ENCODE measurements around the gene ETS1.

The ETS1 gene, protein sequence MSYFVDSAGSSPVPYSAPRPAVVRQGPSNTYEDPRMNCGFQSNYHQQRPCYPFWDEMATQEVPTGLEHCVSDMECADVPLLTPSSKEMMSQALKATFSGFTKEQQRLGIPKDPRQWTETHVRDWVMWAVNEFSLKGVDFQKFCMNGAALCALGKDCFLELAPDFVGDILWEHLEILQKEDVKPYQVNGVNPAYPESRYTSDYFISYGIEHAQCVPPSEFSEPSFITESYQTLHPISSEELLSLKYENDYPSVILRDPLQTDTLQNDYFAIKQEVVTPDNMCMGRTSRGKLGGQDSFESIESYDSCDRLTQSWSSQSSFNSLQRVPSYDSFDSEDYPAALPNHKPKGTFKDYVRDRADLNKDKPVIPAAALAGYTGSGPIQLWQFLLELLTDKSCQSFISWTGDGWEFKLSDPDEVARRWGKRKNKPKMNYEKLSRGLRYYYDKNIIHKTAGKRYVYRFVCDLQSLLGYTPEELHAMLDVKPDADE

DNA sequence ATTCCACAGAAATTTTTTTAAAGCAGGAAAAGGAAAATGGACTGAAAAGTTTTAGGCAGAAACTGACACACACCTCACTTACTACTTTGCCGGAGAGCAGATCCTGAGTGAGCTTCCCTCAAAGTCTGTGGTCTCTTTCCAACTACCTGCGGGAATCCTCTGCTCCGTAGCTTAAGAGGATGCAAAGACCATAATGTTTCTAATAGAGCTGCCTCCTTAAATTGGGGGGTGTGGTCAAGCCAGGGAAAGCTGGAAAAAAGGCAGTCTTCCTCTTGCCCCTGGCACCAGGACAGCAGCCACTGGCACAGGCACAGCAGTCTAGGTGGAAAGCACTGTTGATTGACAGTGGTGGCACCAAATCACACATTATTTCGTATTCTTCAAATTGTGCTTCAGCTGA lies at the start of gene ETS1:
TSS of gene ETS1 (minus strand) at position 144 of the 400 bp plus-strand sequence. CDS start 14,428 bp downstream, outside the sequence.
- DNase-seq: no peak

DNA sequence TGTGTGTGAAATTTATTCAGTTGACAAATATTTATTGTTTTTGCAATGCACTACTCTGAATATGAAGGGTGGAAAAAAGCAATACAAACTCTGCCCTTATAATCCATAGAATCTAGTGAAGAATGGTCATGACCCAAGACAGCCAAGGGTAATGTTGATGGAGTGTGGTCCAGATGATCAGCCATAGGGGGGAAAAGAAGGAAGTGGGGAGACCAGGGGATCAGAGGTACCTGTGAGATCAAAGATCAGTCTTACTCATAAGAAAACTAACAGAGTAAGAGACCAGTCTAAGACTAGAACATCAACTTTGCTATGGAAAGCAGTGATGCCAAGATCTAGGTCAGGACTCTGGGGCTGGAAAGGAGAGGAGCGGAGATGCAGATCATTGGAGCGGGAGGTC lies 47.0 kb upstream of the ETS1 start:
- no peak for DNase-seq

DNA sequence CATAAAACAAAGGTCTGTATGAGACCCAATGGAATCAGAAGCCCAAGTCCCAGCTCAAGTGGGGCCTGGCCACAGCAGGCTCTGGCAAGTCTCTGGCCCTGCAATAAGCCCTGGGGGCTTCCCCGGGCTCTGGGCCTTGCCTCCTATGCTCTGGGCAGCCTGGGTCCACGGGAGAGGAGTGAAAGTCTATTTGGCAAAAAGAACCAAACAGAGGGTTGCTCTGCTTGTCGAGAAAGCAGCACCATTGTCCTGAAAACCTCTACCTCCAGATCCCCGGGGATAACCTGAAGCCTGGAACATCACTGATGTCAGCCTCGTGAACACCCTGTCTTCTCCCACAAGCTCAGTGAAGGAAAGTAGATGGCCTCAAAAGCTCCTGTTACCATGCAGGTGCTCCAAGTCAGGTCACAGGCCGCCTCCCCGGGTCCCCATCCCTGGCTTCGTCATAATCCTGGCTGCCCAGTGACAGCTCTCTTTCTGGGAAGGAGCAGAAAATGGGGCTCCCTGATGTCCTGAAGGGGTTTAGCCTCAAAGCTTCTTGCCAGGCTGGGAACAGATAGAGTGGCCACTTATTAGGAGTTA lies 46.1 kb upstream of the ETS1 start:
- no peak for DNase-seq

DNA sequence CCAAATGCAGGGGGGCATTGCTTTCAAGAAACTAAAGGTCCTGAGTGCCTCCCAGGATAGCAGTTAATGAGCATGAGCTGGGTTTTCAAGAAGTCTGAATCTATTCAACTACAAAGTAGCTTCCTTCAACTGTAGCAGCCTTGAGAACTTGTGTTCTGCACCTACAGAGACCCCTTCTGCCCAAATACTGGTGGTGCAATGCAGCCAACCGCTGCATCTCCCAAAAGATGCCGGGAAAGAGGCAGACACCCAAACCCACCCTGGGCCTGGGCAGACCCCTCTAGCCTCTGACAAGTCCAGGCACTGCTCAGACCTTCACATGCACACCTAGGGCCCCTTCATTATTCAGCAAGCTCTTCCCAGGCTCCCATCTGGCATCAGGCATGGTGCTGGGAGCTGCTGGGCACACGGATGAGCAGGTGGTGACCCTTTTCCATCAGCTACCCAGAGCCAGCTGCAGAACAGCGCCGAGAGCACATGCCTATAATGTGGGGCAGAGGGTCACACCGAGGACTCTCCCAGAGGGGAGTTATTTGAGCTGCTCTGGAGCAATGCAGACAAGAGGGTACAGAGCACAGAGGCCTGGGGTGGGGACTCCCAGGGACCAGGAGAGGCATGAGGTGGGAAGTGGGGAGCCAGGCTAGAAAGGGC lies 44.9 kb upstream of the ETS1 start:
- DNase-seq: peak; percentile 33

DNA sequence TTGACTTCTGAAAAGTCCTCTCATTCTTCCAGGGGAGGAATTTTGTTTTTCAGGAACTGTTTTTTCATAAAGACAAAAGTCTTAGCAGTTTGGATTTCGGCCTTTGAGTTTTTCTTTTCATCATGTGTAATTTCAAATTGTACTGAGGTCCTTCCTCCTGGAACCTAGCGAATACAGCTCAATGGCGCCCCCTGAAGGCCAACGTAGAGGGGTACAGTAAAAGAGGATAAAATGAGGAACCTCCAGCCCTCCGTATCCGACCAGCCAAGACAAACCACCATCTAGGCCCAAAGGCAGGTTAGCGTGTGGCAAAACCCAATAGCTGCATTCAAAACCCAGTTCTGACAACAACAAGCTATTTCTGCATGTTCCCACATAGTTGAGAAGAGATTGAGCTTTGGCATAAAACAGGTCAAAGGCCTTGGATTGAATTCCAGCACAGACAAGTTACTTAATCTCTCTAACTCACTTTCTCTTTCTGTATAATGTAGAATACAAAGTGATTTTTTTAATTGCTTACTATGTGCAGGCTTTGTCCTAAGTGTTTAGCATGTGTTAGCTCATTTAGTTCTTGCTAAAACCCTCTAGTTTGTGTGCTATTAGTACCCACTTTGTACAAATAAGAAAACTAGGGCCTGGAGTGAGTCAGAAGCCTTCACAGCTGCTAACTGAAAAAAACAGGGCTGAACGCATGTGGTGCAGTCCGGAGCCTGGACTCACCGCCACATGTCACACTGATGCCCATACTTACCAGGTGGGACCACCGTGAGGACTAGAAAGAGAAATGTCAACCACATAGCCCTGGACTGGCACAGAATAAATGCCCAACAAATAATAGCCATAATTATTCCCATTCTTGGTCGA lies 43.2 kb upstream of the ETS1 start:
- DNase-seq: peak; percentile 80

DNA sequence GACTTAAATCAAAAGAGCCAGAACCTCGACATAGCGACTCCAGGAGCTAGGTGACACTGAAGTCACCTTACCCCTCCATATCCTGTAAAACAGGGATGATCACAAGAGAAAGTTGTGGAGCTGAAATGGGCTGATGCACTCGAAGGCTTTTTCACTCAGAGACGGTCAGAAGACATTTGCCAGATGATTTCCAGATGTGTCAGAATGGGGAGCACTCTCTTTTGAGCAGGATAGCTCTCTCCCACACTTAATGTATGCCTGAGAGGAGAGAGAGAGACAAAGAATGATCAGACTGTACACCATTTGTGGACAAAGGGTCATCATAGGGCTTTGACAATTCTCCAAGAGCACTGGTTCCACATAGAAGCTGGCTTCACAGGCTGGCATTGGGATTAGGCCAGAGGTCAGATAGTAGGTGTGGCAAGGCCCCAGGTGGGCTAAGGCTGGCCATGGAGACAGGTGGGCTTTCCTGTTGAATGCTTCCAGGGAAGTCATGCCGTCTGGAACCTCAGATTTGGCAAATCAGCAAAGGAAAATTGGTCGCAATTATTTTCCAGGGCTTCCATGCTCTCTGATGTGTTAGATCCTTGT lies 42.3 kb upstream of the ETS1 start:
- no peak for DNase-seq

DNA sequence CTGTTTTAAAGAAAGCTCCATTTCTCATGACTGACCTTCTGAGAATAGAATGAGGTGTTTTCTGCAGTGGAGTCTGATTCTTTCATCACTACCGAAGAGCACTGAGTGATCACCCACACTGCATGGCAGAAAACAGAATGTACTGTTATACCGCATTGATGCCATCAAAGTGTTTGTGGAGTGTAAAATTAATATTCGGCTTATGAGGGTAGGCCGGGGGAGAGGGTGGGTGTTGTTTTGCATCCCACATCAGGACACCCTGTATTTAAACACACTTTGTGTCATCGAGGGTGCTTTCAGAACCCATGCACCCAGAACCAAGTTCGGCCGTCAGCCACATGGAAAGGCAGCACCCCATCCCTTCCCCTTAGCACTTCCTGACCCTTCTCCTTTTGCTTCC lies 41.3 kb upstream of the ETS1 start:
- DNase-seq: no peak

DNA sequence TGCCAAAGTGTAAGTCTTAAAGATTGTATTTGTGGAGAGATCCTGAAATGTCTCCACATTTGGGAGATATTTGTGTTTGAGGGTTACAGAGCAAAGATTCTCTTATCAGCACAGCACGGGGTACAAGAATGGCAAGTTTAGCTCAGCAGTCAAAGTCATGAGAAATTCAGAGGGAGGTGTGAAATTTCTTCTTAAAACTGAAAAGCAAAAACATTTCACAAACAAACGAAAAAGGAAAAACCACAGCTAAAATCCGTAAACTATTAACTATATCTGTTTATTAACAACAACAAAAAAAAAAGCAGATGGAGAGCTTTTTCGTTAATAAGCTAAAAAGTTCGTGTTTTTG lies 40.9 kb upstream of the ETS1 start:
- no peak for DNase-seq

DNA sequence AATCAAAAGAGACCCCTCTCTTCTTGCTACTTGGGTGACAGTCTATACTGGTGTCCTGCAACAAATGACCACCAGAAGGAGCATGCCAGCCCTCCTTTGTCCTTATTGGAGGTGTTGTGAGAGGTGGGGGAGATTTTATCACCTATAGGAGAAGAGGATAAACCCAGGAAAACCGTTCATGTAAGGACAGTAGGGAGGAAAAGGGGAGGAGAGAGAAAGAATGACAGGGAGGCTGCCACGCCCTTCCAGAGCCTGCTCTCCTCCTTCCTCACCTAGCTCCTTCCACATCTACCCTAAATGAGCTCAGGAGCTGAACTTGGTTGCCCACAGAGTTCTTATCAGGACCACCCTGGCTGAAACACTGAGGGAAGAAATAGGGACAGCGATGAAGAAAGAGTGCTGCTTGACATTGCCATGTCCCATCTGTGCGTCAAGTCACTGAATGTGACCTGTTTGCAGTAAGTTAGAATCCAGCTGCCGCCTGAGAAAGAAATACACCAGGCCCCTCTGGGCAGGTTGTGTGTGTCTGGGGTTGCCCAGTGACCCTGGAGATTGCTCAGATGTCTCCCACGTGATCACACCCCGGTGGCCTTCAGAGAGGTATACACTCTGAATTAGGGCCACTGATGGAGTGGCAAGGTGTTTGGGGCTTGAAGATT lies 40.4 kb upstream of the ETS1 start:
- DNase-seq: no peak

DNA sequence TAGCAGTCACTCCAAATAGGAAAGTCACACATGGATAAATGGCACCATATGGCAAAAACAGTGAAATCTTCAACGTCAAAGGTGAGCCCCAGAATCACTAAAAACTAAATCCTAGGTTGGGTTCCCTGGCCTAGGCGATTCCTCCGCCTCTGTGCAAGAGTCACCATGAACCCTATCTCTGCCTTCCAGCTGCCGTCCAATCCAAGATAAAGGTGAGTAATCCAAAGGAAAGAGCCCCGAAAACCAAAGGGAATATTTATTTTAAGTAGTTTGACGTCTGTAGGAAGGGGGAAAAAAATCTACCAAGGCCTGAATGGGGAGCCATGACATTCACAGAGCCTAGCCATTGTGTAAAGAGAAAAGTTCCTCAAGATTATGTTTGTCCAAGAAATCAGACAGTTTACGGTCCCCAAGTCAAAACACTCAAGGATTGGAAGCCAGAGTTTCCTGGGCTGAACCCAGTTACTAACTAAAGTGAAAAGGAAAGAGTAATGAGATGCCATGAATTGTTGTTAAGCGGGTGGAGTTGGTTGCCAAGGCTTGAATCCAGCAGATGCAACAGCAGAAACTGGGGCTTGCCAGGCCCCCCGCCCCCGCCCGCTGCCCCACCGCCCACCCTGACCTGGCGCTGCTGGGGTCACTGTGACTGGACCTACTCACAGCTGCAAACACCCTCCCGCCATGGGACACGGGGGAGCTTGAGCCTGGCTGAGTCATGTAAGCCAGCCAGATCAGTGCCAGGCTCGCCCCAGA lies 39.7 kb upstream of the ETS1 start:
- DNase-seq: no peak

DNA sequence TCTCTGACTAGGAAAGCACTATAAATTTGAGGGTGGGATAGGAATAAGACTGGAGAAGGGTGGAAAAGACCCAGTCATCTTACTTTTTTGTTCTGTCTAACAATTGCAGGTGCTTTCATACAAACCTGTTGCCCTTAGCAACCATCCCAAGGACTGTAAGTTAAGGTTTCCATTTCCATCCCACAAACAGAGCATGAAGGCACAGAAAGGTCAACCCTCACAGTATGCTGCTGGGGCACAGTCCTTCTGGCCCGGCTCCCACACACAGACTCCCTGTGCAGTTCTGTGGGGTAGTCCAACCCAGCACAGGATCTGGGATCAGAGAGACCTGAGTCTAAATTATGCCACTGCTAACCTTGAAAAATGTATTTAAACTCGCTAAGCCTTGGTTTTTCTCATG lies 38.4 kb upstream of the ETS1 start:
- no peak for DNase-seq

DNA sequence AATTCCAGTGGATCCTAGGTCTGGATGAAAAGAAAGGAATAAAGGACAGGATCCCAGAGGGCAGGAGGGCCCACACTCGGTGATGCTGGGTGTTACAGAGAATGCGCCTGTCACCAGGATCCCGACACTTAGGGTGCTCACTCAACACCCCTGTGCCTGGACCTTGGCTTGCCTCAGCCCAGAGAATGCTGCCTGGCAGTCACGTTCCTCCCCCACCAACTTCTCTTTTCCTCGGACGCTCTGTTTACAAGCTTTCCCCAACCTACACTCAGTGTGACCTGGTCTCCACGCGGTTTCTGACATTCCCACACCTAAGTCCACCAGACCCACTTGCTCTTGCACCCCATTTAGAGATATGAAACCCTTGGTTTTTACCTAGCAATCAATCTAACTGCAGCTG lies 38.0 kb upstream of the ETS1 start:
- DNase-seq: no peak

DNA sequence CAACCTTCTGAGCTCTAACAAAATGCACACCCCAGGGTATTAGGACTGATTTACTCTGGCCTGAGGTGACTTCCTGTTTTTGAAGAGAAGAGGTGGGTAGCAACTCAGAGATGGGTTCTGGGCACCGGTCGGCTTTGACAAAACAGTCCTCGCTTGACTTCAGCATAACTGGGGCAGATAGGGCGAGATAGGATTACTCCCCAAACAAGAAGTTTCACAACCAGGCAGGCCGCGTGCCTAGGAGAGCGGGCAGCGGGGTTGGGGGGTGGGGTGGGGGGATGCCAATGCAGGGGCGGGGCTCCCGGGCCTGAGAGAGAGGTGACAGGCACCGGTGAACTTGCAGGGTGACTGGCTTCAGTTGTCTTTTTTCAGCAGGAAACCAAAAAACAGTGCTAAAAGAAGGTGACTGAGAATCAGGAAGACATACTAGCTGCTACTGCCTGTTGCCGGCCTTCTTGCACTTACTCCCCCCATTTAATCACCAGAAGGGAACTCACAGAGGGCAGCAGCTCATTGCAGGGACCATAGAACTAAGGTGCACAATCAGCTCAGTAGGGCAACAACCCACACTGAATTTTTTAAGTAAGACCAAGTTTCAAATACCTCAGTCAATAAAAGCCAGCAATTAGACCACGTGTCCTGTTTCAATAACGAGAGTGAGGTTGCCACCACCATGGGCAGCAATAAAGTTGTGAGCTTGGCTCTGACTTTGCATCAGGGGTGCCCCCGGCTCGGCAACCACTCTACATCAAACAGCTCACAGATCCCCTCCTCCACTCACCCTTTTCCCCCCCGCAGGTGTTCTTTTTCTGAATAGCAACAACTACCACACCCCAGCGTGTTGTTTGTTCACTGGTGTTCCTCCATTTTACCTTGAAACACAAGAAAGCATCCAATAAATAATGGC lies 37.2 kb upstream of the ETS1 start:
- peak; percentile 74 for DNase-seq

DNA sequence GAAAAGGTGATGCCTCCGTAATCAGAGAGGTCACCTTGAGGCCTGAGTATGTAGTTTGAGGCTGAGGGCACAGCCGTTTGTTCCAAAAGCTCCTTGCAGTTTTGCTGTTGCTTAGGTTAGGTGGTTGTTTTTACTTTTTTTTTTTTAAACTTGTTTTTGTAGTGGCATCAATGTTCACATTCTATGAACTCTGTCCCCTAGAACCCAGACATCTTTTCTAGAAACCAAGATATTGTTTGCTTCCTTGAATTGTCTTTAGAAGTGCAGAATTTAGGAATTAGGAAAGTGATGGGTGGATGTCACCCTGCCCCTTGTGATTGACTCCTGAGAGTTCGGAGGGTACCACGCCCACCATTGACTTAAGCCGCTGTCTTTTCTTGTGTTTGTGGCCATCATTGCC lies 35.7 kb upstream of the ETS1 start:
- DNase-seq: no peak

DNA sequence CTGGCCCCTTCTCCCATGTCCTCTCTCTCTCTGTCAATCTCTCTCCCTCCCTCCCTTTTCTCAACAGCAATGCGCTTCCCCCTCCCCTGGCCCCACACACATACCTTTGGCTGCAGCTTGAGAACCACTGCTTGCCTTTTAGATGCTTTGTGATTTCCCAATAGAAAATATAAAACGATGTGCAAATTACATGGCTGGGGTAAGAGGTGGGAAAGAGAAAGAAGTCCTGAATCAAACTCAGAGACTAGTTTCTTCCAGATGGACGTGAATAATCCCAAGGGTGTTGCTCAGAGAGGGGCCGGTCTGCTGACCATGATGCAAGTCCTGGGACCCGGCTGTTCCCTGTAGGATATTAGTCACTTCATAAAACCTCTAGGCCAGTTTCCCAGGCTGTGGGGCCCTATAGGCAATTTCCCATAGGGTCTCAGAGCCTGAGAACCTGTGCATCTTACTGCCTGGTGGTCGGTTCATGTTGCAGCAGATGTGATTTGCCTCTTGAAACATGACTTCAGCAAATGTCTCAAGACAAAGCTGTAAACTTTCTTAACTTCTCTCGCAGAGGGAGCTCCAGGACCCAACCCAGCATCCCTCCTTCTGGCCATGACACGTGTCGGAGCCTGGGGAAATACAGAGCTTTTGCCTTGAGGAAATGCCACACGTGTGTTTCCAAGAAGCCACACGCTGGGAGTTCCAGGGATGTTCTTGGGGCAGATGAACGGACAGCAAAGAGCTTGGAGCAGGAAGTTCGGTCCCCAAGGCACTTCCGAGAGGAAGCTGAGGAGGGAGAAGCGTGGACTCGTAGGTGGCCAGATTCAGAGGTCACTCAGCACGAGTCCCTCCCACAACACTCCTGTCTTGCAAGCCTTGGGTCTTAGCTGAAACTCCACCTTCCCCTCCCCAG lies 34.5 kb upstream of the ETS1 start:
- DNase-seq: no peak

DNA sequence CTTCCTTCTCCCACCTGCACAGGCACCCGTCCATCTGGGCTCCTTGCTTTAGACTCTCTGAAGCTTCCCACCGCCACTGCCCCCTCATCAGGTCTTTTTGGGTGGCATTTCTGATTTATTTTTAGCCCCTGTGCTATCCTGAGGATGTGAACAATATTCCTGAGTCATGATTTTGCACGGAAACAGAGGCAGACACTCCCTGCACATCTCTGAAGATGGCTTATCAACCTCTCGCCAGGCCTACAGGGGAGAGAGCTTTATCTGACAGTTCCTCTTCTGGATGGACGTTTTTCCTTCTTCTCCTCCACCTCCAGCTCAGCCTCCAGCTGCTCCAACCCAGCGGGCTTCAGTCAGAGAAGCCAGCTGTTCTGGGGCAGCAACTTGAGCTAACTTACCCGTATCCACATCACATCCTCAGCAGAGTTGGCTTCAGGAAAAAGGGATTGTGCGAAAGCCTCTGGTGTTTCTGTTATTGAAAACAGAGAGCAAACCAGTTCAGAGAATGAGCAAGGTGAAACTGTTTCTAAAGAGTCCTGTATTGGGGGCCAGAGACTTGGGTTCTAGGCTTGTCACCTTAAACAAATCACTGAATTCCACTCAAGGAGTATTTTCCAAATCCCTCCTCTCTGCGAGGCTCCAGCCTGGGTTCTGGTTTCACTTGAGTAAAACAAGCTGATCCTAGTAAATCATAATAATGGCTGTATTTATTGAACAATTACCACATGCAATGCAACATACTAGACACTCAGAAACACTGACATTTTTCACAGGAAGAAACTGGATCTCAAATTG lies 33.1 kb upstream of the ETS1 start:
- DNase-seq: no peak

DNA sequence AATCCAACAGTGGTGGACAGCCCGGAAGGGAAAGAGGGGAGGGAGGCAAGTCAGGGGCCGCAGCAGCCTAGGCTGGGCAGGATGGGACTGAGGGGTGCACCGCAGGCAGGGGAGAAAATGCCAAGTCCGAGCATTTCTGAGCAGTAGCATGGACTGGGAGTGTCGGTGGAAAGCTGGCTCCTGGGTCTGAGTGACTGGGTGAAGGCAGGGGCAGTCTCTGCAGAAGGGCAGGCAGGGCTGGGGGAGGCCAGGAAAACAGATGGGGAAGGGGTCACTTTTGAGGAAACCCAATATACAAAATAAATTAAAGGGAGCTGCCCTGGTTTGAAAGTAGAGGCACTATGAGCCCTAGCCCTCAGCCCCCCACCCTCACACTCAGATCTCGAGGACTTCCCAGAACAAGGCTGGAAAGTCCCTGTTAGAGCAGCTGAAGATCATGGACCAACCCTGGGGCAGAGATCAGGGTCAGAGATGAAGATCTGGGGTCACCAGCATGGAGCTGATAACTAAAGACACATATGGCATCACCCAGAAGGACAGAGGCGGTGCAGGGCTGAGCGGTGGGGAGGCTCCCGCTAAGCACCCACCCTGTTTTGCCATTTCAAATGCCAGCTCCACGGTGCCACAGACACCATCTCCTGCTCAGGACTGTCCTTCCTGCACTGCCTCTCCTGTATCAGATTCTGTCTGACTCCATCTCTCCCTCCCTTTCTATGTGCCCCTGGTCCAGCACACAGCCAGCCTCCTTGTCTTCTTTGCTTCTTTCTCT lies 32.4 kb upstream of the ETS1 start:
- no peak for DNase-seq

DNA sequence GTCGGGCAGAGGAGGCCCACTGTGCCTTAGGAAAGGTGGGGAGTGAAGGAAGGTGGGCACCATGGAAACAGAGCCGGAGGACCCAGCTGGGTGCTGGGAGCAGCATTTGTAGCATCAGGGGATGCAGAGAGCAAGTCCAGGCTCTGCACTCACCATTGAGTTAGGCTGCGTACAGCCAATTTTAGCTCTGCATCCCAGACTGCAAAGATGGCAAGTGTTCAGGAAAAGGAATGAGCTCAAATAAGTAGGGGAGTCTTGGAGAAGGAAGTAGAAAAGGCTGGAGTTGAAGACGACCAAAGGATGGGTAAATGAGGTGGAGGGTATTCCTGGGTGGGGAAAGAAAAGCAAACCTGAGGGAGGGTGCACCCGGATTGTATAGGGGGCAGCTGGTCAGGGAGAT lies 31.6 kb upstream of the ETS1 start:
- no peak for DNase-seq

All from activated effector memory CD4-positive, alpha-beta T cell treated with Interleukin-2 at 50 U/mL for 16 hours (primary cell).